Measurements from ENCODE around the gene GPR26. TPM values are rescaled to one million over a fixed set of nuclear protein-coding genes. Genes with fewer than 3 reads are reported as not detected.

GPR26 gene, protein sequence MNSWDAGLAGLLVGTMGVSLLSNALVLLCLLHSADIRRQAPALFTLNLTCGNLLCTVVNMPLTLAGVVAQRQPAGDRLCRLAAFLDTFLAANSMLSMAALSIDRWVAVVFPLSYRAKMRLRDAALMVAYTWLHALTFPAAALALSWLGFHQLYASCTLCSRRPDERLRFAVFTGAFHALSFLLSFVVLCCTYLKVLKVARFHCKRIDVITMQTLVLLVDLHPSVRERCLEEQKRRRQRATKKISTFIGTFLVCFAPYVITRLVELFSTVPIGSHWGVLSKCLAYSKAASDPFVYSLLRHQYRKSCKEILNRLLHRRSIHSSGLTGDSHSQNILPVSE
- not detected for total RNA-seq

DNA sequence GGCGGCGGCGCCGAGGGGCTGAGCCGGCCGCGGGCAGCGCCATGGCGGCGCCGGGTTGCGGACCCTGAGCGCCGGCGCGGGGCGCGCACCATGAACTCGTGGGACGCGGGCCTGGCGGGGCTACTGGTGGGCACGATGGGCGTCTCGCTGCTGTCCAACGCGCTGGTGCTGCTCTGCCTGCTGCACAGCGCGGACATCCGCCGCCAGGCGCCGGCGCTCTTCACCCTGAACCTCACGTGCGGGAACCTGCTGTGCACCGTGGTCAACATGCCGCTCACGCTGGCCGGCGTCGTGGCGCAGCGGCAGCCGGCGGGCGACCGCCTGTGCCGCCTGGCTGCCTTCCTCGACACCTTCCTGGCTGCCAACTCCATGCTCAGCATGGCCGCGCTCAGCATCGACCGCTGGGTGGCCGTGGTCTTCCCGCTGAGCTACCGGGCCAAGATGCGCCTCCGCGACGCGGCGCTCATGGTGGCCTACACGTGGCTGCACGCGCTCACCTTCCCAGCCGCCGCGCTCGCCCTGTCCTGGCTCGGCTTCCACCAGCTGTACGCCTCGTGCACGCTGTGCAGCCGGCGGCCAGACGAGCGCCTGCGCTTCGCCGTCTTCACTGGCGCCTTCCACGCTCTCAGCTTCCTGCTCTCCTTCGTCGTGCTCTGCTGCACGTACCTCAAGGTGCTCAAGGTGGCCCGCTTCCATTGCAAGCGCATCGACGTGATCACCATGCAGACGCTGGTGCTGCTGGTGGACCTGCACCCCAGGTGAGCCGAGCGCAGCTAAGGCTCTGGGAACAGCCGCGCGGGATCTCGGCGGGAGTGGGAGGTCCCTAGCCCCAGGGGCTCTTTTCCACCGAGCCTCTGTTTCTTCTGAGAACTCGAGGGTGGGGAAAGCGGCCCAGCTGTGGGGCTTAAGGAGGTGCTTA lies at the start of gene GPR26:
Gene GPR26 (plus strand): TSS at position 38 of the 919 bp plus-strand sequence. CDS start 53 bp downstream, at position 91.
- TF ChIP-seq POLR2AphosphoS5 (IDR thresholded peaks at IDR 0.05) (no peak), POLR2A (IDR thresholded peaks at IDR 0.05) (no peak)
- TF ChIP-seq, protein P1, sequence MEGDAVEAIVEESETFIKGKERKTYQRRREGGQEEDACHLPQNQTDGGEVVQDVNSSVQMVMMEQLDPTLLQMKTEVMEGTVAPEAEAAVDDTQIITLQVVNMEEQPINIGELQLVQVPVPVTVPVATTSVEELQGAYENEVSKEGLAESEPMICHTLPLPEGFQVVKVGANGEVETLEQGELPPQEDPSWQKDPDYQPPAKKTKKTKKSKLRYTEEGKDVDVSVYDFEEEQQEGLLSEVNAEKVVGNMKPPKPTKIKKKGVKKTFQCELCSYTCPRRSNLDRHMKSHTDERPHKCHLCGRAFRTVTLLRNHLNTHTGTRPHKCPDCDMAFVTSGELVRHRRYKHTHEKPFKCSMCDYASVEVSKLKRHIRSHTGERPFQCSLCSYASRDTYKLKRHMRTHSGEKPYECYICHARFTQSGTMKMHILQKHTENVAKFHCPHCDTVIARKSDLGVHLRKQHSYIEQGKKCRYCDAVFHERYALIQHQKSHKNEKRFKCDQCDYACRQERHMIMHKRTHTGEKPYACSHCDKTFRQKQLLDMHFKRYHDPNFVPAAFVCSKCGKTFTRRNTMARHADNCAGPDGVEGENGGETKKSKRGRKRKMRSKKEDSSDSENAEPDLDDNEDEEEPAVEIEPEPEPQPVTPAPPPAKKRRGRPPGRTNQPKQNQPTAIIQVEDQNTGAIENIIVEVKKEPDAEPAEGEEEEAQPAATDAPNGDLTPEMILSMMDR (IDR thresholded peaks at IDR 0.05), result no peak
- Histone ChIP-seq H3K4me3 (no peak within 1 kb of the TSS), H3K27ac (no peak within 1 kb of the TSS), H3K9me3 (peaks cover 0 to 10% of the 10 kb centered on the region in 2 donors), H3K27me3 (peaks cover 0 to 60% of the 10 kb centered on the region in 2 donors), H3K4me1 (no peaks in the 10 kb centered on the region), H3K36me3 (no peaks in the 10 kb centered on the region)
- DNase-seq (ENCODE audit: low spot score in 2 of 2), result no peak
- intact Hi-C loops (cut with DNase I; ENCODE audit: low total_unique reads), result no loop called here

DNA sequence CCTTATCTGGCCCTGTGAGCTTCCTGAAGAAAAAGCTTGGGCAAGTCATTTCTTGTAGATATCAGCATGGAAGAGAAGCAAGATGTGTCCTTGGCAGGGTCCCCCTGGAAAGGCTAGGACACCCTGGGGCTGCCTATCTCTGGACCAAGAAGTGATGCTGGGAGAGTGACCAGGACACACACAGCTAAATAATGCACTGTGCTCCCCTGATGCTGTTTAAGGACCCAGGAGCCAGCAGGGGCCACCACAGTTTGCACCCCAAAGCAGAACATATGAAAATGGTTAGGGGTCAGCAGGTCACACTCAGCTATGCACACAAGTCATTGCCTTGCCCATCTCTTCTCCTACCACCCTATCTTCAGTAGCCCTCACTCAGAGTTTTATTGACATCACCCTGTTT lies 47.9 kb upstream of the GPR26 start:
- intact Hi-C loops (cut with DNase I; ENCODE audit: low total_unique reads), result no loop called here
- DNase-seq (ENCODE audit: low spot score in 2 of 2), result no peak
- Histone ChIP-seq H3K4me3 (no peak overlapping the region), H3K27ac (no peak overlapping the region), H3K27me3 (no peaks in the 10 kb centered on the region), H3K9me3 (no peaks in the 10 kb centered on the region), H3K4me1 (no peaks in the 10 kb centered on the region), H3K36me3 (no peaks in the 10 kb centered on the region)
- TF ChIP-seq POLR2A (IDR thresholded peaks at IDR 0.05) (no peak), POLR2AphosphoS5 (IDR thresholded peaks at IDR 0.05) (no peak)
- TF ChIP-seq, protein P1 (IDR thresholded peaks at IDR 0.05), result no peak

DNA sequence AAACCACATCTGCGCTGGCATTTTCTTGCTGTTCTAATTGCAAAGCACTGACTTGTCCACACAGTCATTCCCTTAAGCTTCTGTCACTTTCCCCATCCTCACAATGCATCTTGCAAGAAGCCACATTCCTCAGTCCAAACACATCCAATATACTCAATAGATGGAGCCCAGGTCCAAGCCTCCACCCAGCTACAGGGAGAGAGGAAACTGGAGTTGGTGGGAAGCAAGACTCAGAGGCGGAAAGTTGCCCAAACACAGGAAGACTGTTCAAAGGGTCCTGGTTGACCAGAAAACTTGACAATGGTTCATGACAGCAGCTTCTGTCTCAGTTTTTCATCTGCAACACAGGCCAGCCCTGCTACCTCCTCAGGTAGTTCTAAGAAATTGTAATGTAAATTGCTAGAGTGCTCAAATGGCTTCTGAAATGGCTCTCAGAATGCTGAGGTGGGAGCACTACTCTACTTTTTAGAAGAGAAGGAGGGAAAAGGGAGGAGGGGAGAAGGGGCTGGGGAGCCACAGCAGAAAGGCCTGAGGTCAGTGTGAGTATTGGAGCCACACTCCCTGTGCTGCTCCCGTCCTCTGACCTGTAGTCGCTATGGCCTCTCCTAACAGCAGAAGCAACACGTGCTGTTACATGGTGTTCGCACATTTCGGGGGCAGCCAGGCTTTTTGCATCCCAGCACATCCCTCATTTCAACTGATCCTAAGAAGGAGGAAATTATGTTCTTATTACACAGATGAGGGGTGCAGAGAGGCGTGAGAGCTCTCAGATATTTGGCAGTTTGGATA lies 46.9 kb upstream of the GPR26 start:
- Histone ChIP-seq H3K4me3 (no peak overlapping the region), H3K36me3 (no peaks in the 10 kb centered on the region), H3K9me3 (no peaks in the 10 kb centered on the region), H3K4me1 (no peaks in the 10 kb centered on the region), H3K27me3 (no peaks in the 10 kb centered on the region), H3K27ac (no peak overlapping the region)
- no peak for DNase-seq (ENCODE audit: low spot score in 2 of 2)
- TF ChIP-seq, protein P1 (IDR thresholded peaks at IDR 0.05), result no peak
- no peak for TF ChIP-seq POLR2AphosphoS5 (IDR thresholded peaks at IDR 0.05)
- no peak for TF ChIP-seq POLR2A (IDR thresholded peaks at IDR 0.05)
- intact Hi-C loops (cut with DNase I; ENCODE audit: low total_unique reads), result no loop called here

DNA sequence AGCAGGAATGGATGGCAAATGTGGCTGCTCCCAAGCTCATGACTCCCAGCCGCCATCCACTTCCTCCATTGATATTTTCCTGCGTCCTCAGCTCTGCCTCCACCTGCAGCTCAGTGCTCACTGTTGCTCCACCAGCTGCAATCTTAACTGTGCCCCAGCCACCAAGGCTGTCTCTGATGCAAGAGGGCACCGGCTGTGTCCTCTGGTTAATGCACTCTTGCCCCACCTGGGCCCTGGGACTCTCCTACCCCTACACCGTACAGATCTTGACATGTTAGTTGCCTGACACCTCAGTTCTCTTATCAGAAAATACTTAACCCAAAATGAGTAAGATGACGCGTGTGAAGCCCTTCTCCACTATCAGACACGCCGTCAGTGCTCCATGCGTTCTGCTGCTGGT lies 45.5 kb upstream of the GPR26 start:
- Histone ChIP-seq H3K27ac (no peak overlapping the region), H3K27me3 (no peaks in the 10 kb centered on the region), H3K36me3 (no peaks in the 10 kb centered on the region), H3K9me3 (no peaks in the 10 kb centered on the region), H3K4me3 (no peak overlapping the region), H3K4me1 (no peaks in the 10 kb centered on the region)
- intact Hi-C loops (cut with DNase I; ENCODE audit: low total_unique reads), result loop anchor here (1.0 kb wide), 1 partner anchor 40 kb away; no protein-coding TSS in a partner anchor
- no peak for DNase-seq (ENCODE audit: low spot score in 2 of 2)
- TF ChIP-seq POLR2A (IDR thresholded peaks at IDR 0.05), result no peak
- TF ChIP-seq, protein P1 (IDR thresholded peaks at IDR 0.05), result no peak
- no peak for TF ChIP-seq POLR2AphosphoS5 (IDR thresholded peaks at IDR 0.05)
